Stimulated activated CD4-positive, alpha-beta T cell treated with anti-CD3 and anti-CD28 coated beads, Interleukin-1b, Interleukin-23, amount 100 ng/mL, for 24 hours (primary cell): ENCODE data around the gene HSPA1A.
A peak's percentile ranks its signal among the peaks of the same experiment; 100 is the strongest.
"Not testable (repeated sequence)": the region's sequence is repeated elsewhere in the genome, so short reads cannot be mapped to it uniquely, and the experiment has no call there.

Experiments used
- DNase-seq, 4 experiments: peaks; one replicate each; pipeline ENCODE4 v3.0.0-alpha.2; 2020; ENCODE audit warnings: low read depth in 4 of 4, low spot score in 1 of 4

Gene HSPA1A

GRCh38 chr6:31862344-31863235 is 47.2 kb downstream of the HSPA1A start, which contains the start of gene NEU1:
Gene NEU1 (minus strand): TSS chr6:31862821. CDS start chr6:31862776, 45 bp downstream.
- peak; percentile 92 to 98 (median 98) for DNase-seq

- DNase-seq: not testable (repeated sequence)
These were observed 48.8 kb downstream of the HSPA1A start for GRCh38 chr6:31864123-31864562.

GRCh38 chr6:31864818-31865204 is 49.5 kb downstream of the HSPA1A start:
- DNase-seq: no peak

GRCh38 chr6:31865205-31866118 is 50.1 kb downstream of the HSPA1A start:
- DNase-seq: no peak
